Activated naive CD8-positive, alpha-beta T cell treated with anti-CD3 and anti-CD28 coated beads for 36 hours (primary cell): ENCODE data around the gene SETD6. TPM values are rescaled to one million over a fixed set of nuclear protein-coding genes. Genes with fewer than 3 reads are reported as not detected.
A peak's percentile ranks its signal among the peaks of the same experiment; 100 is the strongest.

Experiments used
- DNase-seq: peaks from one replicate; pipeline ENCODE4 v3.0.0; 2021
- H3K27ac Mint-ChIP-seq: one replicate; pipeline ENCODE4 v1.8.0; 2022; ENCODE audit warnings: mild to moderate bottlenecking, moderate library complexity, mixed read lengths
- H3K27me3 Mint-ChIP-seq: one replicate; pipeline ENCODE4 v1.8.0; 2022; ENCODE audit warnings: mild to moderate bottlenecking, mixed read lengths
- H3K36me3 Mint-ChIP-seq: one replicate; pipeline ENCODE4 v1.8.0; 2021; ENCODE audit warnings: mild to moderate bottlenecking, mixed read lengths
- H3K4me1 Mint-ChIP-seq: one replicate; pipeline ENCODE4 v1.8.0; 2021; ENCODE audit warnings: mixed read lengths
- H3K4me3 Mint-ChIP-seq: one replicate; pipeline ENCODE4 v1.8.0; 2022; ENCODE audit warnings: mild to moderate bottlenecking, moderate library complexity, mixed read lengths
- H3K9me3 Mint-ChIP-seq: one replicate; pipeline ENCODE4 v1.8.0; 2022; ENCODE audit warnings: mixed read lengths
- total RNA-seq, 2 experiments: library from RNA; stranded (reverse); gene quantifications; one replicate each; pipeline ENCODE4 v1.2.3, GENCODE V29; 2021

SETD6 gene
- total RNA-seq, 2 experiments from 2014 or later, result 18.7 to 20.2 TPM

GRCh38 chr16:58500430-58501241 is 14.7 kb upstream of the SETD6 start:
- Mint-ChIP-seq H3K36me3 (no peaks in the 10 kb centered on the region), H3K9me3 (no peaks in the 10 kb centered on the region), H3K4me1 (peaks cover 22% of the 10 kb centered on the region), H3K27me3 (peaks cover 5% of the 10 kb centered on the region), H3K27ac (no peak overlapping the region), H3K4me3 (peak overlapping the region; percentile 83)
- no peak for DNase-seq

- Mint-ChIP-seq H3K4me1 (peaks cover 22% of the 10 kb centered on the region), H3K9me3 (no peaks in the 10 kb centered on the region), H3K27ac (no peak overlapping the region), H3K4me3 (peak overlapping the region; percentile 83), H3K36me3 (no peaks in the 10 kb centered on the region), H3K27me3 (peaks cover 5% of the 10 kb centered on the region)
- DNase-seq, result peak; percentile 62
Observed at GRCh38 chr16:58501242-58502131, 13.8 kb upstream of the SETD6 start.

GRCh38 chr16:58502217-58502921 is 12.9 kb upstream of the SETD6 start:
- H3K27me3 Mint-ChIP-seq, result peaks cover 5% of the 10 kb centered on the region
- H3K36me3 Mint-ChIP-seq, result no peaks in the 10 kb centered on the region
- H3K27ac Mint-ChIP-seq, result no peak overlapping the region
- no peak for DNase-seq
- H3K4me1 Mint-ChIP-seq, result peaks cover 15% of the 10 kb centered on the region
- H3K9me3 Mint-ChIP-seq, result no peaks in the 10 kb centered on the region
- H3K4me3 Mint-ChIP-seq, result no peak overlapping the region

GRCh38 chr16:58503166-58503862 is 12.0 kb upstream of the SETD6 start:
- DNase-seq, result no peak
- no peaks in the 10 kb centered on the region for H3K9me3 Mint-ChIP-seq
- peaks cover 5% of the 10 kb centered on the region for H3K27me3 Mint-ChIP-seq
- no peak overlapping the region for H3K27ac Mint-ChIP-seq
- no peak overlapping the region for H3K4me3 Mint-ChIP-seq
- H3K4me1 Mint-ChIP-seq, result peaks cover 12% of the 10 kb centered on the region
- H3K36me3 Mint-ChIP-seq, result no peaks in the 10 kb centered on the region

GRCh38 chr16:58503863-58504688 is 11.2 kb upstream of the SETD6 start:
- Mint-ChIP-seq H3K4me1 (peaks cover 12% of the 10 kb centered on the region), H3K4me3 (no peak overlapping the region), H3K9me3 (no peaks in the 10 kb centered on the region), H3K27ac (no peak overlapping the region), H3K36me3 (no peaks in the 10 kb centered on the region), H3K27me3 (peaks cover 5% of the 10 kb centered on the region)
- DNase-seq, result no peak

- H3K4me1 Mint-ChIP-seq, result peaks cover under 1% of the 10 kb centered on the region
- no peak overlapping the region for H3K4me3 Mint-ChIP-seq
- H3K36me3 Mint-ChIP-seq, result no peaks in the 10 kb centered on the region
- DNase-seq, result no peak
- H3K9me3 Mint-ChIP-seq, result no peaks in the 10 kb centered on the region
- H3K27ac Mint-ChIP-seq, result no peak overlapping the region
- peaks cover 2% of the 10 kb centered on the region for H3K27me3 Mint-ChIP-seq
Observed at GRCh38 chr16:58506241-58507194, 8.8 kb upstream of the SETD6 start.

GRCh38 chr16:58507195-58507962 is 7.9 kb upstream of the SETD6 start:
- DNase-seq, result no peak
- no peaks in the 10 kb centered on the region for H3K9me3 Mint-ChIP-seq

GRCh38 chr16:58507963-58508670 is 7.2 kb upstream of the SETD6 start:
- Mint-ChIP-seq H3K36me3 (no peaks in the 10 kb centered on the region), H3K4me3 (no peak overlapping the region), H3K27me3 (no peaks in the 10 kb centered on the region), H3K9me3 (no peaks in the 10 kb centered on the region), H3K4me1 (peaks cover 4% of the 10 kb centered on the region), H3K27ac (no peak overlapping the region)
- DNase-seq, result no peak

More at GRCh38 chr16:58507195-58507962, 7.9 kb upstream of the SETD6 start:
- Mint-ChIP-seq H3K27ac (no peak overlapping the region), H3K4me1 (peaks cover 4% of the 10 kb centered on the region), H3K27me3 (no peaks in the 10 kb centered on the region), H3K36me3 (no peaks in the 10 kb centered on the region), H3K4me3 (no peak overlapping the region)

- H3K4me3 Mint-ChIP-seq, result no peak overlapping the region
- no peaks in the 10 kb centered on the region for H3K27me3 Mint-ChIP-seq
- peaks cover 4% of the 10 kb centered on the region for H3K4me1 Mint-ChIP-seq
- H3K9me3 Mint-ChIP-seq, result no peaks in the 10 kb centered on the region
- no peaks in the 10 kb centered on the region for H3K36me3 Mint-ChIP-seq
- no peak for DNase-seq
- H3K27ac Mint-ChIP-seq, result no peak overlapping the region
Observed at GRCh38 chr16:58508671-58509251, 6.6 kb upstream of the SETD6 start.

- DNase-seq, result no peak
- no peaks in the 10 kb centered on the region for H3K9me3 Mint-ChIP-seq
- H3K36me3 Mint-ChIP-seq, result no peaks in the 10 kb centered on the region
- no peaks in the 10 kb centered on the region for H3K27me3 Mint-ChIP-seq
- no peak overlapping the region for H3K27ac Mint-ChIP-seq
- H3K4me3 Mint-ChIP-seq, result no peak overlapping the region
- peaks cover 6% of the 10 kb centered on the region for H3K4me1 Mint-ChIP-seq
Observed at GRCh38 chr16:58509256-58510096, 5.8 kb upstream of the SETD6 start.
